ENCODE results near the gene CTBP1. TPM values are rescaled to one million over a fixed set of nuclear protein-coding genes. Genes with fewer than 3 reads are reported as not detected.

CTBP1 gene
- total RNA-seq, 1 donor: 246 TPM

DNA sequence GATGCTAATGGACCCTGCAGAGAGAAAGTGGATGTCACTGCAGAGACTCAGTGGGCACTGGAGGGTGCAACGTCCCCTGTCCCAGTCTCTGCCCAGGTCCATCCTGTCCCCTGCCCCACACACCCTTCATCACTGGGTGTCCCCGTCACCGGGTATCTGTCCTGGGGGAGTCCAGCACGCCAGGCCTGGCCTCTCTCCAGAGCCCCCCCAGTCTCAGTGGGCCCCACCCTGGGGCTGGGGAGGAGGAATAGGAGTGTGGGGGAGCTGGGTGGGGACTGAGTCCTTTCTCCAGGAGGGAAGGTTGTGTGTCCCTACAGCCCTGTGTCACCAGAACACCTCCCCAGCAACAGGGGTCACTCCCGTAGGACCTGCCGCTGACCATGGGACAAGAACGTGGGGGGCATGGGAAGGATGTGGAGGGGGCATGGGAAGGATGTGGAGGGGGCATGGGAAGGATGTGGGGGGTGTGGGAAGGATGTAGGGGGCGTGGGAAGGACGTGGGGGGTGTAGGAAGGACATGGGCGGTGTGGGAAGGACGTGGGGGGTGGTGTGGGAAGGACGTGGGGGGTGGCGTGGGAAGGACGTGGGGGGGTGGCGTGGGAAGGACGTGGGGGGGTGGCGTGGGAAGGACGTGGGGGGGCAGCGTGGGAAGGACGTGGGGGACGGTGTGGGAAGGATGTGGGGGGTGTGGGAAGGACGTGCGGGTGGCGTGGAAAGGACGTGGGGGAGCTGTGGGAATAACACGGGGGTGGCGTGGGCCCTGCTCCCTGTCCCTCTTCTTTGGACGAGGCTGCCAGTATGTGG, 55.5 kb downstream of the CTBP1 start:
- Histone ChIP-seq H3K27me3 (ENCODE audit: insufficient read depth, low read length) (no peaks in the 10 kb centered on the region), H3K4me1 (ENCODE audit: insufficient read depth, low read length) (peaks cover 28% of the 10 kb centered on the region), H3K9me3 (ENCODE audit: low read depth, low read length) (no peaks in the 10 kb centered on the region), H2AFZ (ENCODE audit: low read length) (no peak overlapping the region), H3K36me3 (ENCODE audit: insufficient read depth, low read length) (no peaks in the 10 kb centered on the region), H3K79me2 (ENCODE audit: insufficient read depth, low read length) (no peaks in the 10 kb centered on the region), H3K4me3 (ENCODE audit: insufficient read depth, low read length) (no peak overlapping the region), H3K4me2 (ENCODE audit: insufficient read depth, low read length) (peak overlapping the region; percentile 75), H3K27ac (ENCODE audit: low read depth, low read length) (peak overlapping the region; percentile 85), H4K20me1 (ENCODE audit: insufficient read depth, low read length) (no peaks in the 10 kb centered on the region)
- TF ChIP-seq, protein P1, sequence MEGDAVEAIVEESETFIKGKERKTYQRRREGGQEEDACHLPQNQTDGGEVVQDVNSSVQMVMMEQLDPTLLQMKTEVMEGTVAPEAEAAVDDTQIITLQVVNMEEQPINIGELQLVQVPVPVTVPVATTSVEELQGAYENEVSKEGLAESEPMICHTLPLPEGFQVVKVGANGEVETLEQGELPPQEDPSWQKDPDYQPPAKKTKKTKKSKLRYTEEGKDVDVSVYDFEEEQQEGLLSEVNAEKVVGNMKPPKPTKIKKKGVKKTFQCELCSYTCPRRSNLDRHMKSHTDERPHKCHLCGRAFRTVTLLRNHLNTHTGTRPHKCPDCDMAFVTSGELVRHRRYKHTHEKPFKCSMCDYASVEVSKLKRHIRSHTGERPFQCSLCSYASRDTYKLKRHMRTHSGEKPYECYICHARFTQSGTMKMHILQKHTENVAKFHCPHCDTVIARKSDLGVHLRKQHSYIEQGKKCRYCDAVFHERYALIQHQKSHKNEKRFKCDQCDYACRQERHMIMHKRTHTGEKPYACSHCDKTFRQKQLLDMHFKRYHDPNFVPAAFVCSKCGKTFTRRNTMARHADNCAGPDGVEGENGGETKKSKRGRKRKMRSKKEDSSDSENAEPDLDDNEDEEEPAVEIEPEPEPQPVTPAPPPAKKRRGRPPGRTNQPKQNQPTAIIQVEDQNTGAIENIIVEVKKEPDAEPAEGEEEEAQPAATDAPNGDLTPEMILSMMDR (IDR thresholded peaks at IDR 0.05; ENCODE audit: extremely low read depth, low read depth, low read length): no peak
- peak; percentile 92 for DNase-seq (ENCODE audit: insufficient read length, low spot score, missing footprints)

DNA sequence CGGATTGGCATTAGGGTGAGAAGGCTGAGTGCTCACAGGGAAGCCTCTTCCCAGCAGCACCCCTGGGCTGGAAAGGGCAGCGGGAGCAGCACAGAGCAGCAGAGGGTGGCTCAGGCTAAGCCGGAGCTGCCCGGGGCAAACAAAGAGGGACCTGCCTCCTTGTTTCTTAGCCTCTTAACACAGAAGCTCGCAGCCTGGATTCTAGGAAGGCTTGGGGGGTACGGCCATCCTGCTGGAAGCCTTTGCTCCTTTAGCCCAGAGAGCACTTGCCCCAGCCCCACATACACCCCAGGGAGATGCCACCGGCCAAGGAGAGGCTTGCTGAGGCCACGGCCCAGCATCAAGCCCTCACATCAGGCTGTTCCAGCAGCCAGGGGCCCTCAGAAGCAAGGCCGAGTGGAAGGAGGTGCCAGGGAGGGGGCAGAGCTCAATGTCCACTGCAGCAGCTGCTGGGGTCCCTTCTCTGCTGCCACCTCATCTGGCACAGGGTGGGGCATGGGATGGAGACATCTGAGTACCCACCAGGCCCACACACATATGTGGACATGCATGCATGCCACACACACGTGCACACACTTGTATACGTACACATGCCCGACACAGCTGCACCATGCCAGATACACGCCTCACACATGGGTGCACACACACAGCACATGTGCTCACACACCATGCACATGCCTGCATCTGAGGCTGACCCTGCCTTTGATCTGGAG, 56.3 kb downstream of the CTBP1 start:
- Histone ChIP-seq H2AFZ (ENCODE audit: low read length) (peak overlapping the region; percentile 79), H3K27me3 (ENCODE audit: insufficient read depth, low read length) (no peaks in the 10 kb centered on the region), H3K9me3 (ENCODE audit: low read depth, low read length) (no peaks in the 10 kb centered on the region), H3K27ac (ENCODE audit: low read depth, low read length) (peak overlapping the region; percentile 85), H3K4me2 (ENCODE audit: insufficient read depth, low read length) (peak overlapping the region; percentile 75), H3K4me3 (ENCODE audit: insufficient read depth, low read length) (peak overlapping the region; percentile 36), H3K4me1 (ENCODE audit: insufficient read depth, low read length) (peaks cover 28% of the 10 kb centered on the region), H3K79me2 (ENCODE audit: insufficient read depth, low read length) (no peaks in the 10 kb centered on the region), H3K36me3 (ENCODE audit: insufficient read depth, low read length) (no peaks in the 10 kb centered on the region), H4K20me1 (ENCODE audit: insufficient read depth, low read length) (no peaks in the 10 kb centered on the region)
- TF ChIP-seq, protein P1 (IDR thresholded peaks at IDR 0.05; ENCODE audit: extremely low read depth, low read depth, low read length): no peak
- DNase-seq (ENCODE audit: insufficient read length, low spot score, missing footprints): peak; percentile 98

DNA sequence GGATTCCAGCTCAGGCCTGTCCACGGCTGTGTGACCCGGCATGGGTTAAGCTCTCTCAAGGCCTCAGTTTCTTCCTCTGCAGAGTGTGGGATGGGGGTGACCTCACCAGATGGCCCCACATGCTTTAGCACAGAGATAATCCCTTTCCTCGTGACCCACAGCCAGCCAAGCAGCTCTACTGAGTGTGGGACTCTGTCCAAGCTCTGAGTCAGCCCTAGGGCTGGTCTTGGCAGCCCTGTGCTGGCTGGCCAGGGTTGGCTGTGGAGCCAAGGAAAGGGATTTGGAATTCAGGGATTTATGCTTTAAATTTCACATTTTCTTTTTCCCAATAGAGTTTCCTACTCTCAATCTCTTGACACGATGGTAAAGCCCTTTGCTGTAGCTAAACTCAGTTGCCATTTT, 56.8 kb downstream of the CTBP1 start:
- H4K20me1 ChIP-seq (ENCODE audit: insufficient read depth, low read length): no peaks in the 10 kb centered on the region
- H3K79me2 ChIP-seq (ENCODE audit: insufficient read depth, low read length): no peaks in the 10 kb centered on the region

More for the DNA sequence above, 56.8 kb downstream of the CTBP1 start:
- H3K4me2 ChIP-seq (ENCODE audit: insufficient read depth, low read length): peak overlapping the region; percentile 75
- DNase-seq (ENCODE audit: insufficient read length, low spot score, missing footprints): peak; percentile 100
- no peaks in the 10 kb centered on the region for H3K9me3 ChIP-seq (ENCODE audit: low read depth, low read length)
- H3K27me3 ChIP-seq (ENCODE audit: insufficient read depth, low read length): no peaks in the 10 kb centered on the region
- peaks cover 28% of the 10 kb centered on the region for H3K4me1 ChIP-seq (ENCODE audit: insufficient read depth, low read length)
- peak overlapping the region; percentile 79 for H2AFZ ChIP-seq (ENCODE audit: low read length)
- no peaks in the 10 kb centered on the region for H3K36me3 ChIP-seq (ENCODE audit: insufficient read depth, low read length)
- peak overlapping the region; percentile 36 for H3K4me3 ChIP-seq (ENCODE audit: insufficient read depth, low read length)
- peak overlapping the region; percentile 85 for H3K27ac ChIP-seq (ENCODE audit: low read depth, low read length)
- TF ChIP-seq, protein P1 (IDR thresholded peaks at IDR 0.05; ENCODE audit: extremely low read depth, low read depth, low read length): no peak
